ENCODE measurements around the gene YJEFN3. TPM values are rescaled to one million over a fixed set of nuclear protein-coding genes. Genes with fewer than 3 reads are reported as not detected.

The YJEFN3 gene
- total RNA-seq, 1 experiment from 2014 or later, result 18.5 TPM

GRCh38 chr19:19488875-19489690, 39.6 kb upstream of the YJEFN3 start:
- H3K36me3 ChIP-seq (ENCODE audit: low read depth), result no peaks in the 10 kb centered on the region
- no peak overlapping the region for H2AFZ ChIP-seq
- H3K27ac ChIP-seq, result peak overlapping the region; percentile 70
- intact Hi-C loops (cut with micrococcal nuclease; ENCODE audit: unreplicated experiment), result loop anchor here (1.0 kb wide), 1 partner anchor 343 kb away; no protein-coding TSS in a partner anchor
- TF ChIP-seq CTCF (conservative IDR thresholded peaks at IDR 0.05) (no peak), EZH2 (IDR thresholded peaks at IDR 0.05; ENCODE audit: low read depth) (no peak)
- no peaks in the 10 kb centered on the region for H3K9me2 ChIP-seq (ENCODE audit: insufficient read depth)
- H3K4me2 ChIP-seq, result peak overlapping the region; percentile 50
- peaks cover 24% of the 10 kb centered on the region for H3K79me2 ChIP-seq (ENCODE audit: low read depth)
- H4K20me1 ChIP-seq (ENCODE audit: insufficient read depth), result peaks cover 19% of the 10 kb centered on the region
- DNase-seq, result peak; percentile 34 to 76
- no peaks in the 10 kb centered on the region for H3K9me3 ChIP-seq (ENCODE audit: insufficient read depth, low read depth)
- H3F3A ChIP-seq (ENCODE audit: insufficient read depth, low read depth), result peaks cover 31% of the 10 kb centered on the region
- POLR2A ChIA-PET (ENCODE audit: unreplicated experiment), result no interaction called here
- no peak overlapping the region for H3K4me3 ChIP-seq
- no TSS peak for BruUV-seq (replicated peaks)
- no peaks in the 10 kb centered on the region for H3K27me3 ChIP-seq (ENCODE audit: insufficient read depth, low read depth)
- H3K4me1 ChIP-seq (replicated peaks; ENCODE audit: insufficient read depth), result peaks cover 23% of the 10 kb centered on the region
- CTCF ChIA-PET, result interaction anchor here (0.6 kb wide), 1 partner anchor 955 kb away, joined by 3 read pairs; no protein-coding TSS in a partner anchor

- Histone ChIP-seq H2AFZ (no peak overlapping the region), H4K20me1 (ENCODE audit: insufficient read depth) (peaks cover 19% of the 10 kb centered on the region), H3K27ac (peak overlapping the region; percentile 70), H3K4me1 (replicated peaks; ENCODE audit: insufficient read depth) (peaks cover 23% of the 10 kb centered on the region), H3K4me3 (no peak overlapping the region), H3K9me3 (ENCODE audit: insufficient read depth, low read depth) (no peaks in the 10 kb centered on the region), H3K36me3 (ENCODE audit: low read depth) (no peaks in the 10 kb centered on the region), H3F3A (ENCODE audit: insufficient read depth, low read depth) (peaks cover 31% of the 10 kb centered on the region), H3K4me2 (0 out of 2 replicates have a peak overlapping the region, but pooled peaks have one; percentile 50), H3K27me3 (ENCODE audit: insufficient read depth, low read depth) (no peaks in the 10 kb centered on the region), H3K9me2 (ENCODE audit: insufficient read depth) (no peaks in the 10 kb centered on the region), H3K79me2 (ENCODE audit: low read depth) (peaks cover 30% of the 10 kb centered on the region)
- ChIA-PET CTCF (interaction anchor here (0.6 to 1.4 kb wide), 4 partner anchors 45 to 125 kb away, joined by 3 to 7 read pairs (median 4); no protein-coding TSS in a partner anchor), POLR2A (ENCODE audit: unreplicated experiment) (interaction anchor here (0.5 kb wide), 1 partner anchor 179 kb away, joined by 3 read pairs; the partner anchor contains the start of gene ZNF101)
- intact Hi-C loops (cut with micrococcal nuclease; ENCODE audit: unreplicated experiment), result loop anchor here (1.0 kb wide), 2 partner anchors 123 to 344 kb away; no protein-coding TSS in a partner anchor
- TF ChIP-seq EZH2 (IDR thresholded peaks at IDR 0.05; ENCODE audit: low read depth) (no peak), CTCF (conservative IDR thresholded peaks at IDR 0.05) (no peak)
- no TSS peak for BruUV-seq (replicated peaks)
- no peak for DNase-seq
Observed at GRCh38 chr19:19489804-19490204, 38.9 kb upstream of the YJEFN3 start.

- H4K20me1 ChIP-seq (ENCODE audit: insufficient read depth), result peaks cover 19% of the 10 kb centered on the region
- POLR2A ChIA-PET (ENCODE audit: unreplicated experiment), result interaction anchor here (0.5 kb wide), 1 partner anchor 179 kb away, joined by 3 read pairs; the partner anchor contains the start of gene ZNF101
- H3K9me2 ChIP-seq (ENCODE audit: insufficient read depth), result no peaks in the 10 kb centered on the region
- peak; percentile 65 to 70 for DNase-seq
- intact Hi-C loops (cut with micrococcal nuclease; ENCODE audit: unreplicated experiment), result loop anchor here (1.0 kb wide), 1 partner anchor 123 kb away; no protein-coding TSS in a partner anchor
- H3K4me3 ChIP-seq, result no peak overlapping the region
- 0 out of 2 replicates have a peak overlapping the region, but pooled peaks have one; percentile 11 for H3K4me2 ChIP-seq
- H3F3A ChIP-seq (ENCODE audit: insufficient read depth, low read depth), result peaks cover 28% of the 10 kb centered on the region
- H2AFZ ChIP-seq, result no peak overlapping the region
- peaks cover 23% of the 10 kb centered on the region for H3K4me1 ChIP-seq (replicated peaks; ENCODE audit: insufficient read depth)
- peaks cover 30% of the 10 kb centered on the region for H3K79me2 ChIP-seq (ENCODE audit: low read depth)
- CTCF ChIA-PET, result interaction anchor here (0.6 to 1.4 kb wide), 6 partner anchors 45 to 344 kb away, joined by 3 to 23 read pairs (median 4); no protein-coding TSS in a partner anchor
- no peaks in the 10 kb centered on the region for H3K9me3 ChIP-seq (ENCODE audit: insufficient read depth, low read depth)
- TF ChIP-seq CTCF (conservative IDR thresholded peaks at IDR 0.05), result peak; percentile 95
- TF ChIP-seq EZH2 (IDR thresholded peaks at IDR 0.05; ENCODE audit: low read depth), result no peak
- no peaks in the 10 kb centered on the region for H3K27me3 ChIP-seq (ENCODE audit: insufficient read depth, low read depth)
- H3K36me3 ChIP-seq (ENCODE audit: low read depth), result no peaks in the 10 kb centered on the region
- H3K27ac ChIP-seq, result peak overlapping the region; percentile 70
- no TSS peak for BruUV-seq (replicated peaks)
Observed at GRCh38 chr19:19490214-19490968, 38.3 kb upstream of the YJEFN3 start.

Measured in PC-9 (cell line).